GM04504 (cell line): ENCODE results near the gene GRM8.

ENCODE experiments used
- DNase-seq: peaks from one replicate; pipeline ENCODE4 v3.0.0-alpha.2; 2012; ENCODE audit warnings: low read depth

The GRM8 gene

GRCh38 chr7:126658684-126659083 lies 594.1 kb downstream of the GRM8 start:
- DNase-seq, result no peak

GRCh38 chr7:126657599-126658358 lies 595.0 kb downstream of the GRM8 start:
- DNase-seq, result no peak

DNA sequence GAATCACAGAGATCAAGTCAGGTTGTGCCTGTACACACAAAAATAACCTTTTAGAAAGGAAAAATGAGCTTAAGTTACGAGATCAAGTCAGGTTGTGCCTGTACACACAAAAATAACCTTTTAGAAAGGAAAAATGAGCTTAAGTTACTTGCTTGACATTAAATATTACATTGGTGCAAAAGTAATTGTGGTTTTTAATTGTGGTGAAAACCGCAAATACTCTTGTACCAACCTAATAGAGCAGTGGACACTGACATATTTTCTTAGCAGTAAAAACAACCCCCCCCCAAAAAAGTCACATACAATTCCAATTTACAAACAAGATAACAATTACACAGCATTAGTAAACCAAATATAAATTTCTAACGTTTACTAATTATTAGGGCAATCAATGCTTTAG lies 595.6 kb downstream of the GRM8 start:
- no peak for DNase-seq

DNA sequence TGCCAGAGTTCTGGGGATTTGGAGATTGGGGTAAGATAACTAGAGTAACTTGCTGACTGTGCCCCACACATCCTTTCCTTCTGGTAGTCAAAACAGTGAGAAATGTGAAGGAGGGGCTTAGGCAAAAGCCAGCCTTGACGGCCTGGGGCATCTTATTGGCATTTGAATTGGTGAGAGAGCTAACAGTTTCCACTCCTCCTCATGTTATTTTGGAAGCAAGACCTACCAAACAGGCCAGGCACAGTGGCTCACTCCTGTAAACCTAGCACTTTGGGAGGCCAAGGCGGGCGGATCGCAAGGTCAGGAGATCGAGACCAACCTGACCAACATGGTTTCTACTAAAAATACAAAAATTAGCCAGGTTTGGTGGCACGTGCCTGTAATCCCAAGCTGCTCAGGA lies 596.6 kb downstream of the GRM8 start:
- no peak for DNase-seq

DNA sequence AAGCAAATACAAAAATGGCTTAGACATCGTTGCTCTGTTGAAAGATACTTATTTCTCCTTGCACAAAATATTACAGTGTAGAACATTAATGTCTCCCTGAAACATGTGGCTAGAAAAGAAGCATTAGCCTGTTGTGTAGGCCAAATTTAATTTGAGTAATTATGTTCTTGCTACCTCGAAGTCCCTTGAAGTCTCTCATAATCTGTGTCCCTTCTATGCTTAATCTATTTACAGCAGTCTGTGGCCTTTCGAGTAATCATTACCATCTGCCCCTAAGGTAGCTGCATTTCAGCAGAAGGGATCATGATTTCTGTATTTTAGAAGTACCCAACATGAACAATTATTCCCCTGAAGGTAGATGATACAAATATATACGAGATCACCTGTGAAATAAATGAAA lies 615.2 kb downstream of the GRM8 start:
- DNase-seq, result no peak

DNA sequence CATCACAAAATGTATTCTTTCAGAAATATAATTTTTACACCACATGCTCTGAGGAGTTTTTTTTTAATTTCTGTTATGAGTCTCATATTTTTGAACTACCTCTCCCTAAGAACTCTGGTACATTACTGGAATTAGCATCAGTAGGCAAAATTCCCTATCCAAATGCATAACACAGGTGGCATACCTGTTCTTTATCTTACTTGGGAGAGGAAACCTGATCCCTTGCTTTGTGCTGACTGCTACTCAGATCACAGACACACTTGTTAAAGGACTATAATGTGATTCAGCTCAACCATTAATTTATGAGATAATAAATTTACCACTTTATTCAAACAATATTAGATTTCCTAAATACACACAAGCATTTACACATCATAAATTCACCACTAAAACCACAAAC lies 617.2 kb downstream of the GRM8 start:
- DNase-seq, result no peak

GRCh38 chr7:126608339-126608776 lies 644.4 kb downstream of the GRM8 start:
- DNase-seq, result no peak

- DNase-seq, result no peak
Measured at GRCh38 chr7:126606331-126606730, 646.4 kb downstream of the GRM8 start.

DNA sequence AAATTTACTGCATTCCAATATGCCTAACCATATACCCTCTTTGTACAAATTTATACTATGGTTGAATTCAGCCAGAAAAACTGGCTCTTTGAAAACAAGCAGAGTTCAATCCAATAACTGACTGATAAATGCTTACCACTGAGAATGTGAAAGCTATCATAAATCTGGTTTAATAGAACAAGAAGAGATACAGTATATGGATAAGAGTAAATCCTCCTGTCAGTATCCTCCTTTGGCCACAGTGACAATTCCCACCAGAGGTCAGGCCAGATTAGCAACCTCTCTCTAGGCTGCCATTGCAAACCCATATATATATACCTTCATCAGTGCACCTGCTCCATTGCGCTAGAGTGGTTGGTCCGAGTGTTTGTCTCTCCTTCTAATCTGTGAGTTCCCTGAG lies 647.2 kb downstream of the GRM8 start:
- DNase-seq, result no peak

GRCh38 chr7:126605056-126605455 lies 647.7 kb downstream of the GRM8 start:
- no peak for DNase-seq

- DNase-seq, result no peak
Measured at GRCh38 chr7:126589068-126589684, 663.6 kb downstream of the GRM8 start.

GRCh38 chr7:126578338-126578737 lies 674.4 kb downstream of the GRM8 start:
- no peak for DNase-seq

DNA sequence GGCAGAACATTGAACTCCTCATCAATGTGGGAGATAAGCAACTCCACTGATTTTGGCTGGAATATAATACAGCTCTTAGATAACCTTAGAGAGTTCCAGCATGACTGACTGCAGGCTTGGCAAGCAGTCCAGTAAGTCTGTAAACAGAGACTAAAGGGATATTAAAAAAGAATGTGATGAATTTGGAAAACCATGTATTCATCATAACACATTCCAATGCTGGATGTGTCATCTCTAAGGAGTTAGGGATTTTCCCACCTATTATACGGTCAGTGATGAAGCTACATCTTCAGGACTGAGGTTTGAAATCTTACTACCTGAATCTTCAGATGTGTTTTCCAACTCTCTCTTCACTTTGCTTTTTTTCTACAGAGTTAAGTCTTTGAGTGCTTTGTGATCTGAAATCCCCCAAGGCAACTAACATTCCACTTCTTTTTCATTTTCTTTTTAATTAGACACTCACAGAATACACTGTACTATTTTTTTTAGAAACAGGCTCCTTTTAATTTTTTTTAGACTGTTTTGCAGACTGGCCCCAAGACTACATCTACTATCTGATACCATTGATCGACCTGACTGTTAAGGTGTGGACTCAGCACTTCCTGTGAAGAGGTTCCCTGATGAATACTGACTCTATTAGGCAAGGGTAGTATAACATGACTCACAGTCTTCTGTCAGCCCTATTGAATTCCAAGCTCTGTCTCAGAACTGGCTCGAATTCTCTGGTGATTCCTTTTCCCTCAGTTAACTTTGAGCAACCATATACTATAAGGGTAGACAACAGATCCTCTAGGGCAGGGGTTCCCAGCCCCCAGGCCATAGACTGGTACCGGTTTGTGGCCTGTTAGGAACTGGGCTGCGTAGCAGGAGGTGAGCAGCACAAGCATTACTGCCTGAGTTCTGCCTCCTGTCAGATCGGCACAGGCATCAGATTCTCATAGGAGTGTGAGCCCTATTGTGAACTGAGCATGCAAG lies 678.2 kb downstream of the GRM8 start:
- peak; percentile 24 for DNase-seq

GRCh38 chr7:126570845-126571244 lies 681.9 kb downstream of the GRM8 start:
- no peak for DNase-seq

GRCh38 chr7:126569402-126569801 lies 683.3 kb downstream of the GRM8 start:
- no peak for DNase-seq

DNA sequence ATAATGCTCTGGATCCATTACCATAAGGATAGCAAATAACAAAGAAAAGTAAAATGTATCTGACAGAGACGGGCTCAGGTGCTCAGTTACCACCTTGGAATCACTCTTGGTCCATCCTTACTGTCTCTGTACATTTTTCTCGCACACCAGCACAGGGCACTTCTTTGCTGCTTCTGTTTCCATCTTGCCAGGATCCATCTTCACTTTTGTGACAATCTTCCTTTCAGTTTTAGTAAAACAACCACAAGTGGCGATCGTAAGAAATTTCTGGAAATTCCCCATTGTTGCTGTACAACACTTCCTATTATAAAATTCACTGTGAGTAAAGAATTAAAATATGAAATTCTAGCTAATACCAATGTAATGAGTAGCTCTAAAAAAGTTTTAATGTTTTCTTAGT lies 695.5 kb downstream of the GRM8 start:
- no peak for DNase-seq

DNA sequence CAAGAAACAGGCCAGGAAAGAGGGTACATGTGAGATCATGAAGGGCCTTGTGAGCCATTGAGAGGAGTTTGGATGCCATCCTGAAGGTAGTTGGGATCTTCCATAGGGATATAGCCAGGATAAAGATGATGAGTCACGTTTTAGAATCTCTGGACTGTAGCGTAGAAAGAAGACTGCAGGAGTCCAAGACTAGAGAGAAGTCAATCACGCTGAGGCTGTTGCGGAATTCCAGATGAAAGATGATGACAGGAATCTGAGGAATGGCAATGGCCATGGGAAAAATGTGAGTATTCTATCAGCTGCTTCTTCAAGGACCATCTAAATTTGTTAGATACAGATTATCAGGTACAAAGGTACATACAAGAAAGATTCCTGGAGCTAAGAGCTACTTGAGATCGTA lies 711.3 kb downstream of the GRM8 start:
- no peak for DNase-seq

DNA sequence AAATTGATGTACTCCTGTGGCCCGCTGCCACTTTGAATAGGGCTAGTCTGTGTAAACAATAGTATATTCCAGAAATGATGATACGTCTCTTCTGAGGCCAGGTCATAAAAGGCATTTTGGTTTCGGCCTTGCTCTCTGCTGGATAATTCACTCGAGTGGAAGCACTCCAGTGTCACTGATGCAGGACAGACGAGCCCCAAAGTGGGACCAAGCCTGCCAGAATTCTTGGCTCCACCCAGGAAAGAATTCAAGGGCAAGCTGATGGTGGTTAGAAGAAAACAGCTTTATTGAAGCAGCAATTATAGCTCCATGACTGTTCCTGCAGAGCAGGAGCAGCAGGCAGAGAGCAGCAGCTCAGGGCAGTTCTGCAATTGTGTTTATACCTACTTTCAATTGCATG lies 717.6 kb downstream of the GRM8 start:
- DNase-seq, result no peak

GRCh38 chr7:126533715-126534114 lies 719.0 kb downstream of the GRM8 start:
- no peak for DNase-seq

DNA sequence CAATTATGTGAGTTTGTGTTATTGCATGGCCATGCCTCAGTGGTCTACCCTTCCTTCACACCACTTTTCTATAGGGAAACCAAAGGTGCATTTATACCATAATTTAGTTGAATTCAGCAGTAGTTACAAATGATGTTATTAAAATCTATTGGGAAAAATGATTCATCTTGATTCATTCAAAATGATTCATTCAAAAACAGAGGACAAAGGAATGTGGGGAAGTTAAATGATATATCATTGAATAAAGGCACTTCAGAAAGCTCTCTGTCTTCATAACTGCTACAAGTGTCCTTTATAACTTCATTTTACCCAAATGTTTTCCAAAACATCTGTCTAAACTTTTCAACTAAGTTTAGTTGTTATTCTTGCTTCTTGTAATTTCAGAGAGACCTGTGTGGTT lies 722.9 kb downstream of the GRM8 start:
- no peak for DNase-seq

DNA sequence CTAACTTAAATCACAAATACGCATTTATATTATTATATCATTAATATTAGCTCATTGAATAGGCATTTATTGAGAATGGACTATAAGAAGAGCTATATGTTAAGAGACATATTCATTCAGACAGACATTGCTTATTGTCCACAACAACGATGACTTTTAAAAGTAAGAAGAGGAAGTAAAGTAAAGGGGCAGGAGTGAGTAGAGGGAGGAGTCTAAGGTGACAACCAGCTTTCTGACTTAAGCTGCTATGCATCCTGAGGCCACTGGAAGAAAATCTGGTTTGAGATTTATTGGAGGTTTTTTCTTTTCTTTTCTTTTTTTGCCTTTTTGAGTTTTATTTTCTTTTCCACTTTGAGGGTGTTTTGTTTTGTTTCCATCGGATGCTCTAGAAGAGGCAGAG lies 723.5 kb downstream of the GRM8 start:
- no peak for DNase-seq

GRCh38 chr7:126525906-126526305 lies 726.8 kb downstream of the GRM8 start:
- DNase-seq, result no peak

DNA sequence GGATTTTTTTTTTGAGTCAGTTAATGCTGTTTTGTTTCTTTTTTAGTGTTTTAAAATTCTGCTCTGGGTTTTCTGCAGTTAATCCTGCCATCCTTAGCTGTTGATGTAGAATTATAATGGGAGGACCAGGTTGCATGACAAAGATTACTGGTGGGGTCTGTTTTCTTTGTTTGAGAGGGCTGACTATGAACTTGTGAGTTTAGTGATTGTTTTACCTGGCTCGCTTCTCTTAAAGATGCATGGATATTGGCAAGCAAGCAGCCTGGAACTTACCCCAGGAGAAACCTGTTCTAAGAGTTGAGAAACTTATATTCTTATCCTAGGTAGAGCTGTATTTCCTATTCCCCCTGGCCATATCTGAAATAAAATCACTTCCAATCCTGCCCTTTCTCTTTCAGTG lies 727.8 kb downstream of the GRM8 start:
- no peak for DNase-seq
